C4-2B (cell line): ENCODE measurements around the gene HAUS5.

Source experiments
- ZFX ChIP-seq: fragments of 450-650 bp; IDR thresholded peaks from 2 replicates; pipeline ENCODE4 v1.6.1; 2017
- TF ChIP-seq, protein P1 (sequence below): fragments of 450-650 bp; conservative IDR thresholded peaks from 2 replicates; pipeline ENCODE4 v1.5.1; 2017; ENCODE audit warnings: mild to moderate bottlenecking

DNA sequence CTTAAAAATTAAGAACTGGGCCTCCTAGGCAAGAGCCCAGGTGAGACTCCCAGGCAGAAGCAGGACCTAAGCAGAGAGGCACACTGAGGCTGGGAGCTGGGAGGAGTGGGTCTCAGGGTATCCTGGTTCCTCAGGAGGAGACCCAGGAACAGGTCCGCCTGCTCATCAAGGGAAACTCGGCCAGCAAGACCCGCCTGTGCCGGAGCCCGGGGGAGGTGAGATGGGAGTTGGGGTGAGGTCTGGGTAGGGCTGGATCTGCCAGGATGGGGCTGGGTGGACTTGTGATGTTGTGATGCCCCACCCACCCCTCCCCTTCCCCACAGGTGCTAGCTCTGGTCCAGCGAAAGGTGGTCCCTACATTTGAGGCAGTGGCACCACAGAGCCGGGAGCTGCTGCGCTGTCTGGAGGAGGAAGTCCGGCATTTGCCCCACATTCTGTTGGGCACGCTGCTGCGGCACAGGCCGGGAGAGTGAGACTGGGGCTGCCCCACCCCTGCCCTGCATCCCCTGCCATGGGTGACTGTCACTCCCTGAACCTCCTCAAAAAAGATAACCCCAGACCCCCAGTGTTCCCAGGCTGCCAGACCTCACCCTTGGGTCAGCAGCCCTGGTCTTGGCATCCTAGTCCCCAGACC lies 6.9 kb downstream of the HAUS5 start:
- TF ChIP-seq, protein P1, sequence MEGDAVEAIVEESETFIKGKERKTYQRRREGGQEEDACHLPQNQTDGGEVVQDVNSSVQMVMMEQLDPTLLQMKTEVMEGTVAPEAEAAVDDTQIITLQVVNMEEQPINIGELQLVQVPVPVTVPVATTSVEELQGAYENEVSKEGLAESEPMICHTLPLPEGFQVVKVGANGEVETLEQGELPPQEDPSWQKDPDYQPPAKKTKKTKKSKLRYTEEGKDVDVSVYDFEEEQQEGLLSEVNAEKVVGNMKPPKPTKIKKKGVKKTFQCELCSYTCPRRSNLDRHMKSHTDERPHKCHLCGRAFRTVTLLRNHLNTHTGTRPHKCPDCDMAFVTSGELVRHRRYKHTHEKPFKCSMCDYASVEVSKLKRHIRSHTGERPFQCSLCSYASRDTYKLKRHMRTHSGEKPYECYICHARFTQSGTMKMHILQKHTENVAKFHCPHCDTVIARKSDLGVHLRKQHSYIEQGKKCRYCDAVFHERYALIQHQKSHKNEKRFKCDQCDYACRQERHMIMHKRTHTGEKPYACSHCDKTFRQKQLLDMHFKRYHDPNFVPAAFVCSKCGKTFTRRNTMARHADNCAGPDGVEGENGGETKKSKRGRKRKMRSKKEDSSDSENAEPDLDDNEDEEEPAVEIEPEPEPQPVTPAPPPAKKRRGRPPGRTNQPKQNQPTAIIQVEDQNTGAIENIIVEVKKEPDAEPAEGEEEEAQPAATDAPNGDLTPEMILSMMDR: no peak
- TF ChIP-seq ZFX: no peak
